ENCODE data around the gene PMS2. TPM values are rescaled to one million over a fixed set of nuclear protein-coding genes. Genes with fewer than 3 reads are reported as not detected.
"Not testable (repeated sequence)": the region's sequence is repeated elsewhere in the genome, so short reads cannot be mapped to it uniquely, and the experiment has no call there.

Gene PMS2
- 10 to 100 TPM; 14.9 to 23.2 (median 21.6) TPM for total RNA-seq

GRCh38 chr7:6008668-6009611 lies at the start of gene PMS2, which contains the start of gene AIMP2:
Gene PMS2, minus strand, starts transcription at chr7:6009049. Its CDS starts 30 bp downstream, at chr7:6009019.
Gene AIMP2, plus strand, starts transcription at chr7:6009272. Its CDS starts 92 bp downstream, at chr7:6009364.
- 0 to 1% methylated on average over 43 to 57 of the region's 84 CpGs for WGBS, 2 donors
- DNase-seq (ENCODE audit: low spot score in 2 of 2) = peak; percentile 99 to 100
- TF ChIP-seq CTCF (IDR thresholded peaks at IDR 0.05) = no peak
- TF ChIP-seq POLR2A (IDR thresholded peaks at IDR 0.05) = peak in 1 of 2 donors; percentile 15
- H3K4me3 ChIP-seq (ENCODE audit: low read depth, poor library complexity, severe bottlenecking) = peak within 1 kb of the TSS; percentile 74
- intact Hi-C loops (cut with DNase I; ENCODE audit: low total_unique reads) = no loop called here

- WGBS, 2 donors = 59 to 63% methylated on average over 14 of the region's 14 CpGs
- no peak overlapping the region for H3K4me3 ChIP-seq (ENCODE audit: low read depth, poor library complexity, severe bottlenecking)
- no peak for DNase-seq (ENCODE audit: low spot score in 2 of 2)
- intact Hi-C loops (cut with DNase I; ENCODE audit: low total_unique reads) = no loop called here
- TF ChIP-seq POLR2A (IDR thresholded peaks at IDR 0.05) (no peak), CTCF (IDR thresholded peaks at IDR 0.05) (no peak)
Measured at GRCh38 chr7:6057316-6058129, 48.7 kb upstream of the PMS2 start.

GRCh38 chr7:6056616-6057015 lies 47.8 kb upstream of the PMS2 start:
- no peak overlapping the region for H3K4me3 ChIP-seq (ENCODE audit: low read depth, poor library complexity, severe bottlenecking)
- 71 to 81% methylated on average over 1 of the region's 1 CpG for WGBS, 2 donors
- intact Hi-C loops (cut with DNase I; ENCODE audit: low total_unique reads) = no loop called here
- DNase-seq (ENCODE audit: low spot score in 2 of 2) = no peak
- TF ChIP-seq POLR2A (IDR thresholded peaks at IDR 0.05) = no peak
- TF ChIP-seq CTCF (IDR thresholded peaks at IDR 0.05) = no peak

- intact Hi-C loops (cut with DNase I; ENCODE audit: low total_unique reads); DNase-seq (ENCODE audit: low spot score in 2 of 2); H3K4me3 ChIP-seq (ENCODE audit: low read depth, poor library complexity, severe bottlenecking): not testable (repeated sequence)
- 94% methylated on average over 9 of the region's 9 CpGs for WGBS, 2 donors
Measured at GRCh38 chr7:6051185-6051584, 42.3 kb upstream of the PMS2 start.

- no peak for DNase-seq (ENCODE audit: low spot score in 2 of 2)
- no peak overlapping the region for H3K4me3 ChIP-seq (ENCODE audit: low read depth, poor library complexity, severe bottlenecking)
- TF ChIP-seq CTCF (IDR thresholded peaks at IDR 0.05) (no peak), POLR2A (IDR thresholded peaks at IDR 0.05) (no peak)
- WGBS, 2 donors = 69 to 76% methylated on average over 4 of the region's 4 CpGs
- intact Hi-C loops (cut with DNase I; ENCODE audit: low total_unique reads) = no loop called here
Measured at GRCh38 chr7:6049780-6050179, 40.9 kb upstream of the PMS2 start.

GRCh38 chr7:6035686-6036085 lies 26.8 kb upstream of the PMS2 start:
- WGBS, 2 donors = 85 to 89% methylated on average over 13 of the region's 13 CpGs
- intact Hi-C loops (cut with DNase I; ENCODE audit: low total_unique reads) = loop anchor here (10.0 kb wide), 1 partner anchor 59 kb away; no protein-coding TSS in a partner anchor
- no peak for TF ChIP-seq CTCF (IDR thresholded peaks at IDR 0.05)
- TF ChIP-seq POLR2A (IDR thresholded peaks at IDR 0.05) = no peak
- no peak overlapping the region for H3K4me3 ChIP-seq (ENCODE audit: low read depth, poor library complexity, severe bottlenecking)
- DNase-seq (ENCODE audit: low spot score in 2 of 2) = no peak
